GM10266 (cell line): ENCODE measurements around the gene R3HCC1L.

Source experiments
- DNase-seq: peaks from one replicate; pipeline ENCODE4 v3.0.0; 2012; ENCODE audit errors: extremely low spot score
- TF ChIP-seq, protein P1 (sequence below): IDR thresholded peaks from 2 replicates; pipeline ENCODE4 v1.5.1; 2012; ENCODE audit warnings: mild to moderate bottlenecking, low read depth; ENCODE audit not compliant: control insufficient read depth, insufficient read depth; ENCODE audit errors: missing control alignments

R3HCC1L gene

GRCh38 chr10:98096731-98097130, 37.7 kb upstream of the R3HCC1L start:
- DNase-seq: no peak
- TF ChIP-seq, protein P1, sequence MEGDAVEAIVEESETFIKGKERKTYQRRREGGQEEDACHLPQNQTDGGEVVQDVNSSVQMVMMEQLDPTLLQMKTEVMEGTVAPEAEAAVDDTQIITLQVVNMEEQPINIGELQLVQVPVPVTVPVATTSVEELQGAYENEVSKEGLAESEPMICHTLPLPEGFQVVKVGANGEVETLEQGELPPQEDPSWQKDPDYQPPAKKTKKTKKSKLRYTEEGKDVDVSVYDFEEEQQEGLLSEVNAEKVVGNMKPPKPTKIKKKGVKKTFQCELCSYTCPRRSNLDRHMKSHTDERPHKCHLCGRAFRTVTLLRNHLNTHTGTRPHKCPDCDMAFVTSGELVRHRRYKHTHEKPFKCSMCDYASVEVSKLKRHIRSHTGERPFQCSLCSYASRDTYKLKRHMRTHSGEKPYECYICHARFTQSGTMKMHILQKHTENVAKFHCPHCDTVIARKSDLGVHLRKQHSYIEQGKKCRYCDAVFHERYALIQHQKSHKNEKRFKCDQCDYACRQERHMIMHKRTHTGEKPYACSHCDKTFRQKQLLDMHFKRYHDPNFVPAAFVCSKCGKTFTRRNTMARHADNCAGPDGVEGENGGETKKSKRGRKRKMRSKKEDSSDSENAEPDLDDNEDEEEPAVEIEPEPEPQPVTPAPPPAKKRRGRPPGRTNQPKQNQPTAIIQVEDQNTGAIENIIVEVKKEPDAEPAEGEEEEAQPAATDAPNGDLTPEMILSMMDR: no peak

- TF ChIP-seq, protein P1: no peak
- DNase-seq: no peak
These were observed 37.3 kb upstream of the R3HCC1L start for GRCh38 chr10:98097175-98097574.

DNA sequence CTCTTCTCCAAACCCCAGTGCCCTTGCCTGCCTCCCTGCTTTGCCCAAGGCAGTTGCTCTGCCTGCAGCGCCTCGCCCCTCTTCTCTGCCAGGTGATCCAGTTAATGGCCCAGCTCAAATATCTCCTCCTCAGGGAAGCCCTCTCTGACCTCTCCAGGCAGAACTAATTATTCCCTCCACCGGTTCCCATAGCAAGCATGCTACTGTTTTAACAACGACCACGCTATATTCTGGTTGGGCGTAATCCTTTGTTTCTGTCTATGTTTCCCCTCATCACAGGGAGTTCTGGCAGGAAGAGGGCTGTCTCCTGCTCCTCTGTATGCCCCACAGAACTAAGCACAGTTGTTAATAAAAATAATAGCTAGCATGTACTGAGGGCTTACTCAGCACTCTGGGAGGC, 36.8 kb upstream of the R3HCC1L start:
- TF ChIP-seq, protein P1: no peak
- DNase-seq: no peak

DNA sequence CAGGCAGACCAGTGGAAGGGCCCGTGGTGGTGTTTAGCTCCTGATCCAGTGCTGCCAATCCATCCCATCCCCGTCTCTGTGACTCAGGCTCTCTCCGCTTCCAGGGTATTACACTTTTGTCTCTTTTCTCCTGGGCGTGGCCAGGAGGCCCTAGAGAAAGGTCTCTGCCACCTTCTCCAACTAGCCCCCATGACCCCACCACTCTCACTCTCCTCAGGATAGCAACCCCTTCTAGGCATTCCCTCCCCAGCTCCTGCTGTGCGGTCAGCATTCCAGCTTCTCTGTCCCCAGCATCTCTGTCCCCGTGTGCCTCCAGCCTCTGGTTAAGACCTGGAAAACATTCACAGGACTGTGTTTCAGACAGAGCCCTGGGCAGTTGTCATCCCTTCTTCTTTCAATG, 36.2 kb upstream of the R3HCC1L start:
- TF ChIP-seq, protein P1: no peak
- no peak for DNase-seq

GRCh38 chr10:98100476-98100875, 34.0 kb upstream of the R3HCC1L start:
- no peak for DNase-seq
- TF ChIP-seq, protein P1: no peak

DNA sequence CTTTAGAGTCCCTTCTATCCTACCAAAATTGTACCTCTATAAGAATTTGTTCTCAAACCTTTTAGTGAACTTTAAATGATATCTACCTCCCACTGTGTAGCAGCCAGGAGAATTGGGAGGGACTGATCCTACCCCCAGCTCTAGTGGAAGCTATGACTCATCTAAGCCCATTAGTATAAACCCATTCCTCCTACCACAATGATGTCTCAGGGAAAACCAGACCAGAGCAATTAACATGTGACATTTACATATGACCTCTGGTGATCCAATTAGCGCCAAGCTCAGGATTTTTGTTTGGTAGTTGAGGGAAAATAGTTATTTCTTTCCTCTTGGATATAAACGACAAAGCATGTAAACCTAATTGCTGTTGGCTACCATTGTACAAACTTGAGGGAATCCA, 33.1 kb upstream of the R3HCC1L start:
- DNase-seq: no peak
- TF ChIP-seq, protein P1: no peak

DNA sequence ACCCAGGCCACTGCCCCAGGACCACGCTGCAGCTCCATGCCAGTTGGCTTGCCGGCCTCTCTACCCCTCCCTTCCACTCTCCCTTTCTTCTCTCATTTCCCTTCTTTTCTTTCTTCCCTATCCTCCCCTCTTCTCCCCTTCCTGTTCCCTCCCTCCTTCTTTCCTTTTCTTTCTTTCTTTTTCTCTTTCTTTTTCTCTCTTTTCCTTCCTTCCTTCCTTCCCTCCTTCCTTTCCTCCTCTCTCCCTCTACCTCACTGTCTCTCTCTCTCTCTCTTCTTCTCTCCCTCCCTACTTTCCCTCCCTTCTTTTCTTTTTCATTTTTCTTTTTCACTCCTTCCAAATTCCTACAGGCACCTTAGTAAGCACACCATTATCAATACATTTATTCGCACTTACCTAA, 30.3 kb upstream of the R3HCC1L start:
- TF ChIP-seq, protein P1: no peak
- no peak for DNase-seq

DNA sequence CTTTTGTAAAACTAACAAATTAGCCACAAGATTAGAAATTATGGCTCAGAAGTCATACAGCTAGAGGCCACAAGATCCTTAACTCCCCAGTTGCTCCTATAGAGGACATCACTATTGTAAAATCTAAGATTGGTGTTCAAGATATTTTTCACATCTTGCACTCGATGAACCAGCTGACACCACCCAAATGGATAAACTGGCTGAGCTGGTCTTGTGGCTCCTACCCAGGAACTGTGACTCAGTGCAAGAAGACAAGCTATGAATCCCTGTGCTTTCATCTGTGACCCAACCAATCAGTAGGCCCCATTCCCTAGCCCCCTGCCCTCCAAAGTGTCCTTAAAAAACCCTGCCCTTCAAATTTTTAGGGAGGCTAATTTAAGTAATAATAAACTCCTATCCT, 27.9 kb upstream of the R3HCC1L start:
- TF ChIP-seq, protein P1: no peak
- DNase-seq: no peak
